IPS-18c (cell line): ENCODE measurements around the gene TMEM9.

Source experiments
- H3K4me3 ChIP-seq: 2 replicates; pipeline ENCODE4 v1.7.0; 2013; ENCODE audit warnings: low read depth, mild to moderate bottlenecking, low read length, moderate library complexity; ENCODE audit not compliant: insufficient read depth
- H3K9me3 ChIP-seq: one replicate; pipeline ENCODE4 v1.6.1; 2013; ENCODE audit warnings: mild to moderate bottlenecking, low read length, moderate library complexity; ENCODE audit not compliant: control insufficient read depth, insufficient read depth

TMEM9 gene

GRCh38 chr1:201104141-201104540 is 50.1 kb downstream of the TMEM9 start:
- Histone ChIP-seq H3K9me3 (no peaks in the 10 kb centered on the region), H3K4me3 (no peak overlapping the region)

- H3K4me3 ChIP-seq = no peak overlapping the region
Observed at GRCh38 chr1:201103666-201104065, 50.6 kb downstream of the TMEM9 start.

GRCh38 chr1:201100169-201100930 is 53.9 kb downstream of the TMEM9 start:
- H3K9me3 ChIP-seq = no peaks in the 10 kb centered on the region
- H3K4me3 ChIP-seq = no peak overlapping the region

More at GRCh38 chr1:201103666-201104065, 50.6 kb downstream of the TMEM9 start:
- no peaks in the 10 kb centered on the region for H3K9me3 ChIP-seq

GRCh38 chr1:201098992-201099677 is 55.1 kb downstream of the TMEM9 start:
- Histone ChIP-seq H3K9me3 (no peaks in the 10 kb centered on the region), H3K4me3 (no peak overlapping the region)

- no peaks in the 10 kb centered on the region for H3K9me3 ChIP-seq
- no peak overlapping the region for H3K4me3 ChIP-seq
Observed at GRCh38 chr1:201096977-201097856, 57.1 kb downstream of the TMEM9 start.

- H3K9me3 ChIP-seq = no peaks in the 10 kb centered on the region
Observed at GRCh38 chr1:201096041-201096461, 58.2 kb downstream of the TMEM9 start.

GRCh38 chr1:201095581-201095980 is 58.7 kb downstream of the TMEM9 start:
- Histone ChIP-seq H3K9me3 (no peaks in the 10 kb centered on the region), H3K4me3 (no peak overlapping the region)

More at GRCh38 chr1:201096041-201096461, 58.2 kb downstream of the TMEM9 start:
- no peak overlapping the region for H3K4me3 ChIP-seq

- Histone ChIP-seq H3K9me3 (no peaks in the 10 kb centered on the region), H3K4me3 (no peak overlapping the region)
Observed at GRCh38 chr1:201094832-201095231, 59.4 kb downstream of the TMEM9 start.

GRCh38 chr1:201093962-201094361 is 60.3 kb downstream of the TMEM9 start:
- H3K4me3 ChIP-seq = no peak overlapping the region

GRCh38 chr1:201093561-201093960 is 60.7 kb downstream of the TMEM9 start:
- Histone ChIP-seq H3K9me3 (no peaks in the 10 kb centered on the region), H3K4me3 (no peak overlapping the region)

More at GRCh38 chr1:201093962-201094361, 60.3 kb downstream of the TMEM9 start:
- no peaks in the 10 kb centered on the region for H3K9me3 ChIP-seq

- no peak overlapping the region for H3K4me3 ChIP-seq
- H3K9me3 ChIP-seq = no peaks in the 10 kb centered on the region
Observed at GRCh38 chr1:201092738-201093137, 61.5 kb downstream of the TMEM9 start.

GRCh38 chr1:201091256-201091655 is 63.0 kb downstream of the TMEM9 start:
- Histone ChIP-seq H3K9me3 (no peaks in the 10 kb centered on the region), H3K4me3 (no peak overlapping the region)

- Histone ChIP-seq H3K9me3 (no peaks in the 10 kb centered on the region), H3K4me3 (no peak overlapping the region)
Observed at GRCh38 chr1:201090541-201090940, 63.7 kb downstream of the TMEM9 start.

- no peaks in the 10 kb centered on the region for H3K9me3 ChIP-seq
- H3K4me3 ChIP-seq = no peak overlapping the region
Observed at GRCh38 chr1:201089596-201089995, 64.7 kb downstream of the TMEM9 start.

- Histone ChIP-seq H3K4me3 (no peak overlapping the region), H3K9me3 (no peaks in the 10 kb centered on the region)
Observed at GRCh38 chr1:201088901-201089525, 65.3 kb downstream of the TMEM9 start.

GRCh38 chr1:201088395-201088794 is 65.9 kb downstream of the TMEM9 start:
- Histone ChIP-seq H3K9me3 (no peaks in the 10 kb centered on the region), H3K4me3 (no peak overlapping the region)
